Stimulated activated naive CD8-positive, alpha-beta T cell treated with anti-CD3 and anti-CD28 coated beads, Interleukin-15, Interleukin-2, amounts not matched to agents 100 ng/mL and 50 ng/mL, for 24 hours (primary cell): Measurements from ENCODE around the gene DPP10.

Source experiments
- H3K27ac Mint-ChIP-seq: one replicate; pipeline ENCODE4 v1.8.0; 2021; ENCODE audit warnings: mild to moderate bottlenecking, mixed read lengths
- H3K27me3 Mint-ChIP-seq: one replicate; pipeline ENCODE4 v1.8.0; 2021; ENCODE audit warnings: mixed read lengths
- H3K36me3 Mint-ChIP-seq: one replicate; pipeline ENCODE4 v1.8.0; 2021; ENCODE audit warnings: low read depth, mixed read lengths
- H3K4me1 Mint-ChIP-seq: one replicate; pipeline ENCODE4 v1.8.0; 2021; ENCODE audit warnings: low read depth, mixed read lengths
- H3K4me3 Mint-ChIP-seq: one replicate; pipeline ENCODE4 v1.8.0; 2021; ENCODE audit warnings: mild to moderate bottlenecking, mixed read lengths
- H3K9me3 Mint-ChIP-seq: one replicate; pipeline ENCODE4 v1.8.0; 2021; ENCODE audit warnings: mixed read lengths

Gene DPP10

DNA sequence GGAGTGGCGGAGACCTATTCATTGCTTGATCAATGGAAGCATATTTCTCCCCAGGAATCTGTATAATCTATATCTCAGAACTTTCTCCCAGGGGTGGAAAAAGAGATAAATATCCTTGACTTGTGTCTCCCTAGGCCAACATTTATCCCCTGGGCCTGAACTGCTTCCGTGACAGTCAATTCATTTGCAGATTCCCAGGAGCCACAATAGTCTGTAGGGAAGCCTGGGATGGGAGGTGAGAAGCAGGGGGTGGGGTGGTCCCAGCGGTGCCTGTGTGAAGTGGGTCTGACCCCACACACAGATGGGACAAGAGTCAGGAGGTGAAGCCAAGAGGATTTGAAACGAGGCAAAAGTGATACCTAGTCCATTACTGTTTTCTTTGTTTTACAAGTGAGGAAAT is 166.8 kb downstream of the DPP10 start:
- Mint-ChIP-seq H3K27me3 (no peaks in the 10 kb centered on the region), H3K9me3 (no peaks in the 10 kb centered on the region), H3K27ac (no peak overlapping the region), H3K36me3 (no peaks in the 10 kb centered on the region), H3K4me1 (no peaks in the 10 kb centered on the region), H3K4me3 (no peak overlapping the region)

DNA sequence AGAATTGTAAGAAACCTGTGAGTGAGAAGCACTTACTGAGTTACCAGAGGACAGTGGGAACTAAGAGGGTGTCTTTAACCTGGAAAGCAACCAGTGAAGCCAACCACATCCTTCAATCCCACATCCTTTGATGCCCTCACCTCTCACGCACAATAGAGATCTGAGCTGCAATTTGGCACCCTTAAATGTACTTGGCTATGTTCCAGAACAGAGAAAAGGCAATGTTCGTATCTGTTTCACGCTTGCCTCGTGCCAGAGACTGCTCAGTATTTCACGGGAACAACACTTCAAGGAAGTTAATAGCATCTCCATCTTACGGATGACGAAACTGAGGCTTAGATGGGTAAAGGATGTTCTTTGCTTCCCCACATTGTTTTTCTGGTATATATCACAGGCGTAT is 167.4 kb downstream of the DPP10 start:
- H3K4me1 Mint-ChIP-seq = no peaks in the 10 kb centered on the region
- no peak overlapping the region for H3K27ac Mint-ChIP-seq
- no peaks in the 10 kb centered on the region for H3K27me3 Mint-ChIP-seq
- no peaks in the 10 kb centered on the region for H3K9me3 Mint-ChIP-seq
- H3K36me3 Mint-ChIP-seq = no peaks in the 10 kb centered on the region
- H3K4me3 Mint-ChIP-seq = no peak overlapping the region

DNA sequence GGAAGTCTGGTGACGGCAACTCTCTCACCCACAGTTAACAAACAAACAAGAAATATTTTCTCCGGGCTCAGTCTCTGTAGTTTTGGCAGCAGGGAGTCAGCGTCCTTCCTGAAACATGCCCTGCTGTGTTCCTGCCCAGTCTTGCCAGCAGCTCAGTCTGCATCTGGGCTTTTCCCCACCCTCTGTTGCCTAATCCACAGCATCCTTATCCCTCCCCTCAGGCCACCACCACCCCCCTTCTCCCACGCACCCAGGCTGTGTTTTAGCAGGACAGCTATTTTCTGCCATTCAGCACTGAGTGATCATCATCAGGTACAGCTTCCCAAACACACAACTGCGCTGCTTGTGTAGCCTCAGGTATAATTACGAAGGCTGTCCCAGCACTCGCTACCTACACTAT is 168.2 kb downstream of the DPP10 start:
- H3K27me3 Mint-ChIP-seq = no peaks in the 10 kb centered on the region
- H3K4me1 Mint-ChIP-seq = no peaks in the 10 kb centered on the region
- H3K4me3 Mint-ChIP-seq = no peak overlapping the region
- no peak overlapping the region for H3K27ac Mint-ChIP-seq
- no peaks in the 10 kb centered on the region for H3K36me3 Mint-ChIP-seq
- no peaks in the 10 kb centered on the region for H3K9me3 Mint-ChIP-seq

DNA sequence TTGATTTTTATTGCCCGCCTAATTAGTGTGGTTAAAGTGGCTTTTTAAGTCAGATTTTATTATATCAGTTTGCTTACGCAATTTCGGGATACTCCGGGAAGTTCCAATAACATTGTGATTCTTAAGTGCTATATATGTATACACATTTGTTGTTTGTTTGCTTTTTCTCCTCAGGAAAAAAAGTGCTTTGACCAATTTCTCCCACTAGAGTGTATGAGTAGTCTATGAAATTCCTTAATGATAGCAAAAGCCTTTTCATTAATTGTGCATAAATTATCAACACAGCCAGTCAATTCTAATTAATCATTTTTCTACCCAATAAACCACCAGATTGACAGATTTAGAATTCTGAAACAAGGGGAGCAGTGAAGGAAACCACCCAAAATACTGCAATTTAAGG is 172.2 kb downstream of the DPP10 start:
- Mint-ChIP-seq H3K9me3 (no peaks in the 10 kb centered on the region), H3K4me3 (no peak overlapping the region), H3K4me1 (no peaks in the 10 kb centered on the region), H3K27me3 (no peaks in the 10 kb centered on the region), H3K27ac (no peak overlapping the region), H3K36me3 (no peaks in the 10 kb centered on the region)

DNA sequence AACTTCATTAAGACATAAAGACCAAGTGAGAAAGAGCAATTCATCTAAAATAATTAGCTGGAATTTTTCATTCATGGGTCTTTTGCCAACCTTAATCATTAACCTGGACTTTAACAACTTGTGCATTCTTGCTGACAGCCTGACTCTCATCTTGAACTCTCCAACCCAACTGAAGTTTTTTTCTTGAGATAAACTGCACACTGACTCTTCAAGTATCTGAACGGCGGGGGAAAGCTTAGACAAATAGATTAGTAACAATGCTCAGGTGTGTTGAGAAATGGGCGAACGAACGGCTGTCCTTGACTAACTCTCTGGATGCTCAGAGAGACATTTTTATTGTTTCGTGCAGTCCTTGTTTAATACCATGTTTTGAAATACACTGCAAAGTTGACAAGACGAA is 186.0 kb downstream of the DPP10 start:
- no peaks in the 10 kb centered on the region for H3K9me3 Mint-ChIP-seq

DNA sequence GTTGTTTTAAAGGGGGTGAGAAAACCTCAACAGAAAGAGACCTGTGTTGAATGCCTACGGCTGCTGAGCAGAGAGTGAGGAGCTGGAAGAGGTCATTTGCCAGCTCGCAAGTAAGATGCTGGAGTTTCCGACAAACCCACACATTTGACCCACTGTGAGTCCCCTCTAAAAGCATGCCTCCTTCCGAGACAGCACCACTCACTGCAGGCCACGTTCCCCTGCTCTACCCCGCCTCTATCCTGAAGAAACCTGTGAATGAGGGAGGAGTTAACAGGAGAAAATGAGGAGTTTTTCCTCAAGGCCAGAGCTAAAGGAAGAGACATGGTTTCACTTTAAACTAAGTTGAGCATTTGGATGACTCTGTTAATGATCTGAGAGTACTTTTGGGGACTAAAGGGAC is 188.7 kb downstream of the DPP10 start:
- Mint-ChIP-seq H3K4me1 (no peaks in the 10 kb centered on the region), H3K36me3 (no peaks in the 10 kb centered on the region), H3K27ac (no peak overlapping the region), H3K9me3 (no peaks in the 10 kb centered on the region), H3K4me3 (no peak overlapping the region), H3K27me3 (no peaks in the 10 kb centered on the region)

More for the DNA sequence above, 186.0 kb downstream of the DPP10 start:
- H3K27me3 Mint-ChIP-seq = no peaks in the 10 kb centered on the region
- no peak overlapping the region for H3K27ac Mint-ChIP-seq
- no peak overlapping the region for H3K4me3 Mint-ChIP-seq
- no peaks in the 10 kb centered on the region for H3K36me3 Mint-ChIP-seq
- H3K4me1 Mint-ChIP-seq = no peaks in the 10 kb centered on the region

DNA sequence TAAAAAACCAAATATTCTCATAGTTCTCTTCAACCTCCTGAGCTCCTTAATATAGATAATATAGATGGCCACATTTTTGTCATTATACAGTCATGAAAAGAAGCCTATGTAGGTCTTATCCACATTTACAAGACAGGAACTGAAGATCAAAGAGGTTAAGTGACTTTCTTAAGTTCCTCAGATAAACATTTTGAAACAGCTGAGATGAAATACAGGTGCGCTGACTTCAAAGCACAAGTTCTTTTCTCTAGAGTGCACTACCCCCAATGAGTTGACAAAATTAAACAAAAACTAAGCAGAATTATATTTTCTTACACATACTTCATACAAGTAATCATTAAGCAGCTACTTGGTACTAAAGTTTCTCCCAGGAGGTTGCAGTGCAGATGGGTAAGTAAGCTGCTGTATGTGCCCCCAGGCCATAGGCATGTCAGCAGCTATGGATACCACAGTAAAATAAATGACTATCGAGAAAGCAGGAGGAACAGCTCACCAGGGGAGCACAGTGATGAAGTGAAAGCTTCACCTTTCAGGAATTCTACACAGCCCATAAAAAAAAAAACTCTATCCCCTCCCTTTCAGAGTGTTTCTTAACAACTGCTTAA is 199.8 kb downstream of the DPP10 start:
- peaks cover 2% of the 10 kb centered on the region for H3K27me3 Mint-ChIP-seq
- no peaks in the 10 kb centered on the region for H3K36me3 Mint-ChIP-seq
- H3K4me1 Mint-ChIP-seq = no peaks in the 10 kb centered on the region
- H3K9me3 Mint-ChIP-seq = no peaks in the 10 kb centered on the region
- H3K4me3 Mint-ChIP-seq = no peak overlapping the region
- no peak overlapping the region for H3K27ac Mint-ChIP-seq

DNA sequence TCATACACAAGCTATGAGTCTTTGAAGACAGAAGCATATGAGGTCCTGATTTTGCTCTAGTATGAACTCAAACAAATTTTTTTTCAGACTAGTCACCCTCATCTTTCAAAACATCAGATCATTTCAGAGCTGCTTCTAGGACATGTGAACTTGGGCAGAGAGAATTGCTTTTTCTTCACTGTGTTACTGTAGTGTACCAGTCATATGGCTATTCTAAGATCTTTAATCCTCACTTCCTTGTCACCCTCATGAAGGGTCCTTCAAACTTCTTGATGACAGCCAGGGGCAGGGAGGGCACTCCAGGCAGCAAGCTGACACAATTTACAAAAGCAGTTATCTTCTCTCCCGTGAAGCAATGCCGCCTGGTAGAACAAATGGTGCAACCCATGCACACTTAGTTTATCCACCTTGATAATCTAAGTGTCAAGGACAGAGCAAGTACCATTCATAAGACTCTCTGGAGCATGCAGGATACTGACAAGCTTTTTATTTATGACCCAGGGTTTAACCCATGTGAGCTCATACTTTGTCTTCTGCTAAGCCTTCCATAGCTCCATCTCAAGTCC is 200.6 kb downstream of the DPP10 start:
- no peak overlapping the region for H3K27ac Mint-ChIP-seq
- no peaks in the 10 kb centered on the region for H3K36me3 Mint-ChIP-seq

DNA sequence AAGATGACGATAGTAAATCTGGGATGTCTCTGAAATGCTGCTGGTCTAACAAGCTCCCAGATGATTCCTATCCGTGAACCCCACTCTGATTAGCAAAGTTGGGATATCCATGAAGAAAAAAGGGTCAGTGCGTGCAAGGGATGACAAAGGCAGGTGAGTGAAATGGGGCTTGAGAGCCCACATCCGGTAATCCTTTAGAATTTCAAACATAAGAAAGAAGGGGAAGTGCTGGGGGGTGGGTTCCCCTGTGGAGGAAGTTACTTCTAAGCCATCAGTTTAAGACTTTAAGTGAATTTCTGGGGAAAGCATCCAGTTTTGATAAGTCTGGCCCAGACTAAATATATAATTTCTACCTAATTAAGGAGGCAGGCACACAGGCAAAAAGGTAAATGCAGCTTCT is 209.5 kb downstream of the DPP10 start:
- Mint-ChIP-seq H3K9me3 (peaks cover 3% of the 10 kb centered on the region), H3K27ac (no peak overlapping the region), H3K4me1 (no peaks in the 10 kb centered on the region), H3K4me3 (no peak overlapping the region), H3K36me3 (no peaks in the 10 kb centered on the region), H3K27me3 (peaks cover 11% of the 10 kb centered on the region)

More for the DNA sequence above, 200.6 kb downstream of the DPP10 start:
- no peak overlapping the region for H3K4me3 Mint-ChIP-seq
- H3K27me3 Mint-ChIP-seq = peaks cover 7% of the 10 kb centered on the region
- H3K4me1 Mint-ChIP-seq = no peaks in the 10 kb centered on the region
- no peaks in the 10 kb centered on the region for H3K9me3 Mint-ChIP-seq

DNA sequence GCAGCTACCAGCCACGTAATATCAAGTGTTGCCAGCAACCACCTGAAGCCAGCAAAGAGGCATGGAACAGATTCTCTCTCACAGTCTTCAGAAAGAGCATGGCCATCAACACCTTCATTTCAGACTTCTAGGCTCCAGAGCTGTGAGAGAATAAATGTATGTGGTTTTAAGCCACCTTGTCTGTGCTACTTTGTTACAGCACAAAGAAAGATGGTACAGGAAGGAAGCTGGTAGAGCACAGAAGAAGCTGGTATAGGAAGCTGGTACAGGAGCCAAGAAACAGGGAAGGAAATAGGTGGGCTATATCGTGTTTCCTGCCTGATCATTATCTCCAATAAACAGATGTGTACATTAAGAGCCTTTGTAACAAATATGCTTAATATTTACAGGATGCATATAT is 217.4 kb downstream of the DPP10 start:
- no peaks in the 10 kb centered on the region for H3K4me1 Mint-ChIP-seq
- H3K36me3 Mint-ChIP-seq = no peaks in the 10 kb centered on the region

DNA sequence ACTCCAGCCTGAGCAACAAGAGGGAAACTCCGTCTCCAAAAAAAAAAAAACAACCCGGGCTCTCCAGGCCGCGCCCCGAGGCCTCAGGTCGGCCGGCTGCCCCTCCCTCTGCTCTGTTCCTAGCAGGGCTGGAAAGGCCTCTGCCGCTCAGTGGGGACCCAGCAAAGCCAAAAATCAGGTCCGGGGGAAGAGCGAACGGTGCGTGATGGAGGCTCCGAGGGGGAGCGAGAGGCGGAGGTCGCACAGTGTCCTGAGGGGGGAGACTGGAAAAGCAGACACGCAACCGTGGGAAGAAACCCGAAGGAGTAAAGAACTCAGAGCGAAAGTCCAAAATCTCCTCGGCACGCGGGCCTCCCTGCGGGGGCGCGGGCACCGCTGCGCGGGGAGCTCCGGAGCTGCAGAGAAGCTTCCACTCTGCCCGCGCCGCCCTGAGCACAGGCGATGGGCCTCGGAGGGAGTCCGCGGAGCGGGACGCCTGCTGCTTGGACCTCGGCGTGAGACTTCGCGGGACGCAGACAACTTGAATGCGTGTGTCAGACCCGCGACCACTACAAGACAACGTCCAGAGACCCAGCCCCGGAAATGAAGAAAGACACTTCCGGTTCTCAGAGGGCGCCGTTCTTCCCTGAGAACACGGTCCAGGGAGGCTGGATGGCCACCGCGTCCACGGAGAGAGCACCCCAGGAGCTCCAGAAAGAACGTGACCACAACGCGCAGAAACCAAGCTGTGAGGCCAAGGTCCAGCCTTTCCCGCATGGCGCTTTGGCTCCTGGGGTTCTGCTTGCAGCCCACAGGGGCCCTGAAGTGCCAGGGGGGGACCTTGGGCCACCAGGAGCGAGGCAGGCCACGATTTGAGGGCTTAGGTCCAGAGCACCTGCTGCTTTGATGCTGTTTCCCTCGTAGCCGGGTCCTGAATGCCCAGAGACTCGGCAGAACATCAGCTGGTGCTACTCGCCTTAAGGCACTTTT is 219.8 kb downstream of the DPP10 start:
- peaks cover 20% of the 10 kb centered on the region for H3K27me3 Mint-ChIP-seq
- no peaks in the 10 kb centered on the region for H3K4me1 Mint-ChIP-seq
- peak overlapping the region; percentile 68 for H3K4me3 Mint-ChIP-seq
- peaks cover 8% of the 10 kb centered on the region for H3K9me3 Mint-ChIP-seq
- H3K36me3 Mint-ChIP-seq = no peaks in the 10 kb centered on the region
- H3K27ac Mint-ChIP-seq = peak overlapping the region; percentile 52

More for the DNA sequence above, 217.4 kb downstream of the DPP10 start:
- H3K9me3 Mint-ChIP-seq = peaks cover 8% of the 10 kb centered on the region
- no peak overlapping the region for H3K4me3 Mint-ChIP-seq
- no peak overlapping the region for H3K27ac Mint-ChIP-seq
- peaks cover 24% of the 10 kb centered on the region for H3K27me3 Mint-ChIP-seq

DNA sequence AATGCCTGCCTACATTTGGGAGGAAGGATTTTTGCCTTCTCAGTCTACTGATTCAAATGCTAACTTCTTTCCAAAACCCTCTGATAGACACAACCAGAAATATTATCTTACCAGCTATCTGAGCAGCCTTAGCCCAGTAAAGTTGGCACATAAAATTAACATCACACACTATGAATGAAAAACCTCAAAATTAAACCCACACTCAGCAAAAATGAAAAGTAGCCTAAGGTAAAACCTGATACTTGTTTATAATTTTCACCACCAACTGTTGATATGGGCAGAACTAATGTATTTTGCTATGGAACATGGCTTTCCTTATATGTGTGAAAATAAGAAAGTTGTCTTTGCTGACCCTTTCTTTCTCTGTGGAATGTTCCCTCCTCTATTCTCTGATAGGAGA is 226.0 kb downstream of the DPP10 start:
- Mint-ChIP-seq H3K4me3 (no peak overlapping the region), H3K27ac (no peak overlapping the region), H3K27me3 (no peaks in the 10 kb centered on the region), H3K36me3 (no peaks in the 10 kb centered on the region), H3K4me1 (no peaks in the 10 kb centered on the region), H3K9me3 (no peaks in the 10 kb centered on the region)

DNA sequence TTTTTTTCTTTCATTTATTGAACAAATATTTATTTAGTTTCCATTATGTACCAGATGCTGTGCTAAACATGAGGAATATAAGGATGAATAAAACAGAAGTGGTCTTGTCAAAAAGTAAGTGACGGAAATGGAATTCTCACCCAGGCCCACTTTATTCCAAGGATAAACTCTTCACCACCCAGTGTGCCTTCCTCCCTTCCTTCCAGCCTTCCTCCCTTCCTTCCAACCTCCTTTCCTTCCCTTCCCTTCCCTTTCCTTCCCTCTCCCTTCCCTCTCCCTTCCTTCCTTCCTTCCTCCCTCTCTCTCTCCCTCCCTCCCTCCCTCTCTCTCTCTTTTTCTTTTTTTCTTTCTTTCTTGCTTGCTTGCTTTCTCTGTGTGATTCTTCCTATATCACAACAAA is 240.8 kb downstream of the DPP10 start:
- Mint-ChIP-seq H3K9me3 (peaks cover 3% of the 10 kb centered on the region), H3K4me3 (no peak overlapping the region), H3K27ac (no peak overlapping the region), H3K27me3 (no peaks in the 10 kb centered on the region), H3K4me1 (no peaks in the 10 kb centered on the region), H3K36me3 (no peaks in the 10 kb centered on the region)

DNA sequence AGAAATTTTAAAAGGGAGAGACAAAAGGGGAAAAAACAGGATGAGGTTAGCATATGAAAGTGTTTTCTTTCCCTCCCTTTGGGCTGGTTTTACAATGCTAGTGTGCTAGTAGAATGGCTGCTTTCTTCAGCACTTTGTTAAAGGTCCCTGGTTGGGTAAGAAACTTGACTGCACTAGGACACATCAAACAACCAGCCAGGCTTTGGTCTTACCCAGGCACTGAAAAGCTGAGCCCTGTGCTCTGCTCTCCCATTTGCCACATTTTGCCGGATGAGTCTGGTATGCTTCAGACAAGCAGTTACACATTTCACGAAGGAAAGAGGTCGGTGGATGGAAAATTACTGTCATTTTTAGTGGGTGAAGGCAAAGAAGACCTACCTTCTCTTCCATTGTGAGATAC is 242.0 kb downstream of the DPP10 start:
- Mint-ChIP-seq H3K4me3 (no peak overlapping the region), H3K36me3 (no peaks in the 10 kb centered on the region), H3K27ac (no peak overlapping the region), H3K4me1 (no peaks in the 10 kb centered on the region), H3K27me3 (no peaks in the 10 kb centered on the region), H3K9me3 (peaks cover 3% of the 10 kb centered on the region)

DNA sequence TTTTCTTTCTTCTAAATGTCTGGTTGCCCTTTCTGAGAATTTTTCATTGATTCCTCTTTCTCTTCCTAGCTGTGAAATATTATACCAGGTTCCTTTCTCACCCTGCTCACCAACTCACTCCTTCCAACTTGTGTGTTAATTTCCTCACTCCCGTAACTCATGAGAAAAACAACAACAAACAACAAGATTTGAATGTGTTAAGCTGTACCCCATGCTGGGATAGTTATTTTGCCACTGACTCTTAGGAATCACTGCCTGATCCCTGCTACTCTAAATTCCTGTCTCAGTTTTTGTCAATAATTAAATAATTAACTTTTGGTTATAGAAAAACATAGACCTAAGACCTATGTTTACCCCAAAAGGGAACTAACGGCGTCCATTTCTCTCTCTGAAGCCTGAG is 242.7 kb downstream of the DPP10 start:
- H3K4me1 Mint-ChIP-seq = no peaks in the 10 kb centered on the region
- H3K9me3 Mint-ChIP-seq = peaks cover 3% of the 10 kb centered on the region
- H3K36me3 Mint-ChIP-seq = no peaks in the 10 kb centered on the region
- H3K27me3 Mint-ChIP-seq = no peaks in the 10 kb centered on the region
- no peak overlapping the region for H3K27ac Mint-ChIP-seq
- no peak overlapping the region for H3K4me3 Mint-ChIP-seq
